ES-I3 (cell line): ENCODE data around the gene ACSS2.
"Not testable (repeated sequence)": the region's sequence is repeated elsewhere in the genome, so short reads cannot be mapped to it uniquely, and the experiment has no call there.

Experiments
- H3K36me3 ChIP-seq: 2 replicates; pipeline ENCODE4 v1.6.1; 2013; ENCODE audit warnings: mild to moderate bottlenecking, low read length, control low read depth, moderate library complexity; ENCODE audit not compliant: insufficient read depth
- H3K4me1 ChIP-seq: 2 replicates; pipeline ENCODE4 v1.6.1; 2013; ENCODE audit warnings: mild to moderate bottlenecking, control low read depth, low read length; ENCODE audit not compliant: insufficient read depth
- H3K9ac ChIP-seq: 2 replicates; pipeline ENCODE4 v1.6.1; 2013; ENCODE audit warnings: low read depth, mild to moderate bottlenecking, low read length, moderate library complexity
- H3K9me3 ChIP-seq: 2 replicates; pipeline ENCODE4 v1.6.1; 2013; ENCODE audit warnings: mild to moderate bottlenecking, low read length, moderate library complexity; ENCODE audit not compliant: control insufficient read depth, insufficient read depth

ACSS2 gene

DNA sequence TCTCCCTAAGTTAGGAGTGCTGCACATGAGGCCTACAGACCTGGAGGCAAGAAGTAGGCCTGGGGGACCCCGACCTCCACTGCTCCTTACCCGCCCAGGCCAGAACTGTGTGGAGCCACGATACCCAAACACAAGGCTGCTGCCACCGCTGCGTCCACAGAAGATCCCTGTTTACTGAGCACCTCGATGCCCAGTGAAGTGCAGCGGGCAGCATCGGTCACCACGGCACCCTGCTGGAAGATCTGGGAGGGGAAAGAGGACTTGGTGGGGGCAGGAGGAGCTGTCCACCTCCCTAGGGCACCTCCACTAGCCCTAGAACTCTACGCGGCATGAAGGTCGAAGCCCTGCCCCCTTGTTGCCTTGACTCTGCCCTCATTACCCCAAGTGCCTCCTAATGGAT lies 13.7 kb upstream of the ACSS2 start:
- H3K9me3 ChIP-seq = no peaks in the 10 kb centered on the region
- H3K36me3 ChIP-seq = no peaks in the 10 kb centered on the region; the same call in 1 of the 2 replicates
- peaks cover 3% of the 10 kb centered on the region; the same call in 1 of the 2 replicates for H3K4me1 ChIP-seq
- peak overlapping the region; percentile 32; the same call in 1 of the 2 replicates for H3K9ac ChIP-seq

DNA sequence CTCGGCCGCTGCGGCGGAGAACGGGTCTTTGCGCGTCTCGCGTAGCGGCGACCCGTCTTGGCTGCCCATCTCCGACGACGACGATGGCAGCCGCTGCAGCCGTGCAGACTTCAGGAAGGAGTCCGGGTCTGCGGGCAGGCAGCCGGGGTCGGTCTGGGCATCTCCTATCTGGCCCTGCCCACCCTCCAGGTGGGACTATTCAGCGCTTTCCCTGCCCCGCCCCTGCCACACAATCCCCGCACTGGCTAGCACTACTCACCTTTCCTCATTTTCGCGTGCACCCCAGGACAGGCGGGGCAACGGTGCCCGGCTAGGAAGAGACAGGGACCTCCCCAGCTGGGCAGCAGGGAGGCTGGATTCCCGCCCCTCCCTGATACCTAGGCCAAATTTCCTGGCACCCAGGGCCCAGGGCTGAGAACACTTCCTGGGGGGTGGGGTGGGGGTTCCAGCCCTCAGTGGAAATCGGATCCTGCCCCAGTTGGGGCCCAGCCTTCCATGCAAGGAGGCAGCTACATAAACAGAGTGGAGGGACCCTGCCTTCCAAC lies 12.9 kb upstream of the ACSS2 start:
- Histone ChIP-seq H3K9me3 (no peaks in the 10 kb centered on the region), H3K36me3 (no peaks in the 10 kb centered on the region; the same call in 1 of the 2 replicates), H3K9ac (peak overlapping the region; percentile 32; the same call in 1 of the 2 replicates), H3K4me1 (peaks cover 3% of the 10 kb centered on the region; the same call in 1 of the 2 replicates)

DNA sequence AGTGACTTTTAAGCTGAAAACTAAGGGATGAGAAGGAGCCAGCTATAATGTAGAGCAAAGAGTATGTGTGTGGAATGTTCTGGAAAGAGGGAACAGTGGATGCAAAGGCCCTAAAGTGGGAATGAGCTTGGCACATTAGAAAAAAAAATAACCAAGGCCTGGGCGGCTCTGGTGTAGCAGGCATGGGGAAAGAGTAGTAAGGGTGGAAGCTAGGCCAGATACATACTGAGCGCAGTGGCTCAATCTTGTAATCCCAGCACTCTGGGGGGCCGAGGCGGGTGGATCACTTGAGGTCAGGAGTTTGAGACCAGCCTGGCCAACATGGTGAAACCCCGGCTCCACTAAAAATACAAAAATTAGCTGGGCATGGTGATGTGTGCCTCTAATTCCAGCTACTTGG lies 12.2 kb upstream of the ACSS2 start:
- Histone ChIP-seq H3K9ac (no peak overlapping the region), H3K4me1 (peaks cover 3% of the 10 kb centered on the region; the same call in 1 of the 2 replicates), H3K36me3 (no peaks in the 10 kb centered on the region; the same call in 1 of the 2 replicates), H3K9me3 (no peaks in the 10 kb centered on the region)

DNA sequence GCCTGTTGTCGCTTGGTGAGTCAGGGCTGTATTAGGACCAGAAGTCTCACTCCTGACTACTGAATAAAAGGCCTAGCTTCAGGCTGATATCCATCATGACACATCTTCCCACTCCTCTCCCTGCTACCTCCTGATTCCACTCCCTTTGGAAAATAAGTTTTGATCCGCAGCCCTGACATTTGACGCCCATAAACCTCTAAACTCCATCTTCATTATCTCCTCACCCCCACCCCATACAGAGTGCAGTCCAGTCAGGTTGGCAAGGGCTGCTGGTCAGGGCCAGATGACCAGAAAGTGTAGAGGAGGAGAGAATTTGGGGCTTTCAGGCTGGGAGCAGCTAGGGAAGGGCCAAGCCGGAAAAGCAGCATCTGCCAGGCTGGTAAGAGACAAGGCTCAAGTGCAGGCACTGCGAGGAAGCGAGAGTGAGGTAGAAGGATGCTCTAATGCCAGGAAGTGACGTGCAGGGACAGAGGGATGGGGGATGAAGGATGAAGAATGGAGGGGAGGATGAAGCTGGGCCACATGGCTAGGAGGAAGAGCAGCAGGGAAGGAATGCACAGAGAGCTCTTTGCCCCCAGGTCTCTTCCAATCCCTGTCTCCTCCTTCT lies 5.0 kb upstream of the ACSS2 start:
- Histone ChIP-seq H3K9ac (no peak overlapping the region), H3K4me1 (peaks cover 3% of the 10 kb centered on the region; the same call in 1 of the 2 replicates), H3K9me3 (no peaks in the 10 kb centered on the region), H3K36me3 (no peaks in the 10 kb centered on the region)

DNA sequence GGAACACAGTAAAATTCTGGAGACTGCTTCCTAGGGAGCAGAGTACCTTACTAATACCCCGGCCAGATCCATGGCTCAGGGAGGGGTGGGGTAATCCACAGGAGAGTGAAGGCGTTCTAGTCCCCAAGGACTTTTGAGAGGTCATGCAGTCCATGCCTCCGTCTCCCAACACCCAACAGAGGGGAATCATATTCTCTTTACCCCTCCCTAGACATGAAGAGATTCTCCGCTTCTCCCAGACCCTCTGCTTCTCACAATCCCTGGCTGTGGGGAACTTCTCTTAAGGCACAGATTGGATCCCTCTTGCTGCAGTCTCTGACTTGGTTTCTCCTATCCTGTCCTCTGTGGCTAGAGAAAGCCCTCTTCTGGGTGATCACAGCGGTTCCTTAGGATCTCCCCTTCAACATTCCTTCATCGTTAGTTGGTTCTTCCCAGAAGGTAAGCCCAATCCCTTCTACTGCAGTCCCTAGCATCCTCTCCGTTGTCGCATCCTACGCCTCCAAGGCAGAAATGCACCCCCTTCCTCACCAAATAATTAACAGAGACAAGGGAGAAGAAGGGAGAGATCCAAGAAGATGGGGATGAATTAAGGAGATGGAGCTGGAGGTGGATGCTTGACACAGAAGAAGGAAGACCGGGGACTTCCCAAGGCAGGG lies 4.3 kb upstream of the ACSS2 start:
- H3K9ac ChIP-seq = peak overlapping the region; percentile 52; the same call in 1 of the 2 replicates
- H3K36me3 ChIP-seq = no peaks in the 10 kb centered on the region
- peaks cover 3% of the 10 kb centered on the region; the same call in 1 of the 2 replicates for H3K4me1 ChIP-seq
- no peaks in the 10 kb centered on the region for H3K9me3 ChIP-seq

DNA sequence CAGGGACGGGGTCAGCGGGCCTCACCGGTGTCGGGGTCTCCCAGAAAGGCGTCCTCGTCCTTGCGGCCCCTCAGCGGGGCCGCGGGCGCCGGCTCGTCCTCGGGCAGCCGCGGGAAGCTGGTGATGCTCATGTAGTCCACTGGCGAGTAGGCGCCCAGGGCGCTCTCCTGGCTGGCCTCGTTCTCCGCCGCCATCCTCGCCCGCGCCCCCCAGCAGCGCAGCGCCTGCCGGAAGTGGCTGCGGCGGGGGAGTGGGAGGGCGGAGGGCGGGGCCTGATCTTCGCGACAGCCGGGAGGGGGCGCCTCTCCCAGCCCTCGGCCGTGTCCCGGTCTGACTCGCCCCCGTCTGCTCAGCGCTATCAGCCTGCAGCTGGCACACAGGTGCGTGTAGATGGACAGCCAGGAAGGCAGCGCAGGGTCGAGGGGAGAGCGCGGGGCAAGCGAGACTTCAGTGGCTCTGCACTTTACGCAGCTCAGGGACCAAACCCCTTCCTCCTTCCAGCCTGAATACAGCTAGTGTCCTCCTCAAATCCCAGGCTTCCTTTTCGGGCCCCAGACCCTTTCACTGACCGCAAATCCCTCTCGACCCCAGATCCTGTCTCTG lies 3.7 kb upstream of the ACSS2 start, which contains the start of gene GGT7:
Gene GGT7 (minus strand): TSS at position 235 of the 603 bp plus-strand sequence. CDS start 41 bp downstream, at position 194.
- H3K9ac ChIP-seq = peak within 1 kb of the TSS; percentile 57
- H3K9me3 ChIP-seq = no peaks in the 10 kb centered on the region
- no peaks in the 10 kb centered on the region for H3K36me3 ChIP-seq
- H3K4me1 ChIP-seq = peaks cover 3% of the 10 kb centered on the region; the same call in 1 of the 2 replicates

DNA sequence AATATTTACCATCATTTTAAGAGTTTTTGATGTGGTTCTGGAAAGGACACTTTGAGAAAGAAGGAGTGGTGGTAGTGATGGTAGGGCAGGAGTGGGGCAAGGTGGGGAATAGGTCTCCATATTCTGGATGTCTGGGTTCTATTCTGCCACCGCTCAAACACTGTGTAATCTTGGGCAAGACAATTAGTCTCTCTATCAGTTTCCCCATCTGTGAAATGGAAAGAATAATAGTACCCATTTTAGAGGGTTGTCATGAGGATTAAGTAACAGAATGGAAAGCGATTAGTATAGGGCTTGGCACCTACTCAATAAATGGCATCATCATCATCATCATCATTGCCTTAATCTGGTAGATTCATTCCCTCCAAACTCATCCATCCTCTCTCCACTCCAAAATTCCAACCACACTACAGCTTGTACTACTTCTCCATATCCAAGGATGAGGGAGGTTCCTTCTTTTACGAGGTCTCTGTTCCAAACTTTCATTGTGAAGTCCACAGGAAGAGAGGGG lies 2.8 kb upstream of the ACSS2 start:
- Histone ChIP-seq H3K9me3 (no peaks in the 10 kb centered on the region), H3K4me1 (peaks cover 3% of the 10 kb centered on the region; the same call in 1 of the 2 replicates), H3K9ac (peak overlapping the region; percentile 57; the same call in 1 of the 2 replicates), H3K36me3 (no peaks in the 10 kb centered on the region)

DNA sequence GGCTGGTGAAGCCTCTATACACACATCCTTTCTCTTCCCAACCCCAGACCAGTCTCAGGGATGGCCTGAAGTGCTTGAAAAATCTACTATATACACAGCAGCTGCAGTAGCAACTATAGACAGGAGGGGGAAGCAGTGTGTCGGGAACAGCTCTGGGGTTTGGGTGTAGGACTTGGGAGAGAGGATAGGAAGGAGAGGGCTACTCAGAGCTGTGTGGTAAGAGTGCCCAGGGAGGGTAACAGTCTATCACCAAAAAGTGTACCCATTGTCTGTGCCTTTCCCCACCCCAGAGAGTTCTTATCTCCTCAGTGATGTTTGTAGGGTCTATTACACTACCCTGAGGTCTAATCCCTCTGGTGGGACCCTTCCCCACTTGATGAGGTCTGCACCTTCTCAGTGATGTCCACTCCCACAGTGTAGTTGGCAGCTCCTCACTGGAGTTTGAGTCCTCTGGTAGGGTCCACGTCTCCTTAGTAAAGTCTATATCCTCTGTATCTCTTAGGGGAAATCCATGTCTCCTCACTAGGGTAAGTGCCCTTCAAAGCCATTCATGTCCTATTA lies 2.2 kb upstream of the ACSS2 start:
- no peaks in the 10 kb centered on the region for H3K9me3 ChIP-seq
- no peak overlapping the region for H3K9ac ChIP-seq
- H3K36me3 ChIP-seq = no peaks in the 10 kb centered on the region
- H3K4me1 ChIP-seq = peaks cover 3% of the 10 kb centered on the region; the same call in 1 of the 2 replicates

DNA sequence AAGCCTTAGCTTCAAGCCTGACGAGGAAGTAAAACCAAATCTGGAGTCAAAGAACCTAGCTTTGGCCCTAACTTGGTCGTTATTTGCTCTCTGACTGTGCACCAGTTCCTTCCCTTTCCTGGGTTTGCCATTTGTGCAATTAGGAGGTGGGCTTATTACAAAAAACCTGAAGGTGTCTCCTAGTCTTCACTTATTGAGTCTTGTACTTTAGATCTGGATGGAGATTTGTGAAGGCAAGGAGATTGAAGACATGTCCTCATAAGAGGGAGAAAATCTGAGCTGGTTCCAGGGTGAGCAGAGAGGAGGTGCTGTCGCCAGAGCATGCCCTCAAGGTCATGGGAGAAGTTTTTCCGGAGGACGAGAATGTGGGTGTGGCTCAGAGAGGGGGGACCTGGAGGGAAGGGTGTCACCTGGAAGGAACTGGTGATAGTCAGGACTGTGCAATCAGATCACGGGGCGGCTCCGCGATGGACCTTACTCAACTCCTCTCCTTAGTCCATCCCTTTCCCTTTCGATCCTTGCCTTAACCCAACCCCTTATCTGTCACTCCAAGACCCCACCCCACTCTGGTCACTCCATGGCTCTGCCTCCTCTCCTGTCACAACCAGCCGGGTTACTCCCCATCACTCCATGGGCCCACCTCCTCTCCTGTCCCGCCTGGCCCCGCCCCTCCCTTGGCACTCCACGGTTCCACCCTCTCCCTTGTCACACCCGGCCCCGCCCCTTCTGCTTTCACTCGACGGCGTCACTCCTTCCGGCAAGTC lies 588 bp upstream of the ACSS2 start:
- Histone ChIP-seq H3K4me1 (peaks cover 3% of the 10 kb centered on the region; the same call in 1 of the 2 replicates), H3K36me3 (no peaks in the 10 kb centered on the region), H3K9ac (peak overlapping the region; percentile 90; the same call in 1 of the 2 replicates), H3K9me3 (no peaks in the 10 kb centered on the region)

DNA sequence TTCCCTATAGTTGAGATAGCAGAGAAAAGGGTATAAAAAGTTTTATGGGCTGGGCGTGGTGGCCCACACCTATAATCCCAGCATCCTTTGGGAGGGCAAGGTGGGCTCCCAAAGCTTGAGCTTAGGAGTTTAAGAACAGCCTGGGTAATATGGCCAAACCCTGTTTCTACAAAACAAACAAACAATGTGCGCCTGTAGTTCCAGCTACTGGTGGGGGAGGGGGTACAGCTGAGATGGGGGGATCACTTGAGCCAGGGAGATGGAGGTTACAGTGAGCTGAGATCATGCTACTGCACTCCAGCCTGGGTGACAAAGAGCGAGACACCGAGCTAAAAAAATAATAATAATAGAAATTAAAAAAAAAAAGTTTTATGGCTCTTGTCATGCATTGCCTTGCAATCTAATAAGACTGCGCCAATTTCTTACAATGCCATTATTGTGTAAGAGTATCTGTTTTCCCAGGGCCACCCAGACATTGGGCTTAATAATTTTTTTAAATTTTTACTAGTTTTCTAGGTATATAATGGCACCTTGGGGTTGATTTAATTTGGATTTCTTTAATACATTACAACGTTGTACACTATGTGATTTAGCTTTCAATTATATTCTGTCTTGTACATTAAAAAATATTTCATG lies 3.9 kb downstream of the ACSS2 start:
- peaks cover 3% of the 10 kb centered on the region; the same call in 1 of the 2 replicates for H3K4me1 ChIP-seq
- no peak overlapping the region for H3K9ac ChIP-seq
- H3K36me3 ChIP-seq = no peaks in the 10 kb centered on the region
- H3K9me3 ChIP-seq = no peaks in the 10 kb centered on the region

DNA sequence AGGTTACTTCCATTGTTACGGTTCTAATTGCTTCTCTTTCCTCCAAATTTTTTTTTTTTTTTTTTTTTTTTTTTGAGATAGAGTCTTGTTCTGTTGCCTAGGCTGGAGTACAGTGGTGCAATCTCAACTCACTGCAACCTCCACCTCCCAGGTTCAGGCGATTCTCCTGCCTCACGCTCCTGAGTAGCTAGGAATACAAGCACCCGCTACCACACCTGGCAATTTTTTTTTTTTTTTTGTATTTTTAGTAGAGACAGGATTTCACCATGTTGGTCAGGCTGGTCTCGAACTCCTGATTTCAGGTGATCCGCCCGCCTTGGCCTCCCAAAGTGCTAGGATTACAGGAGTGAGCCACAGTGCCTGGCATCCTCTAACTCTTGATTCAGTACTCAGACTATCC lies 4.6 kb downstream of the ACSS2 start:
- not testable (repeated sequence) for H3K36me3 ChIP-seq, H3K9me3 ChIP-seq, H3K9ac ChIP-seq, H3K4me1 ChIP-seq

DNA sequence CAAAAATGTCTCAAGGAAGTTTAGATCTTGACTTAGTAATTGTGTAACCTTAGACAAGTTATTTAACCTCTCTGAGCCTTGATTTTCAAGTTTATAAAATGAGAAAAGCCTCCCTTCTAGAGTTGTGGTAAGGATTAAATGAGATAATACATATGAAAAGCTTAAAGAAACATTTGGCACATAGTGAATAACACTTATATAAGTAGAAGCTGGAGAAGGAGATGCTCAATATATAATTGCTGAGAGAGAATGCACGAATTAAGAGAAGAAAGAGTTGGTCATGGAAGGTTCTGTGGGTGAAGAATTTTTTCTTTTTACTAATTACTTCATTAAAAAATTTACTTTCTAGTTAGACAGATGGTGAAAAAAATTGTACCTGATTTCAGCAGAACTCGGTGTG lies 5.3 kb downstream of the ACSS2 start:
- Histone ChIP-seq H3K36me3 (no peaks in the 10 kb centered on the region), H3K4me1 (no peaks in the 10 kb centered on the region), H3K9me3 (no peaks in the 10 kb centered on the region), H3K9ac (no peak overlapping the region)

DNA sequence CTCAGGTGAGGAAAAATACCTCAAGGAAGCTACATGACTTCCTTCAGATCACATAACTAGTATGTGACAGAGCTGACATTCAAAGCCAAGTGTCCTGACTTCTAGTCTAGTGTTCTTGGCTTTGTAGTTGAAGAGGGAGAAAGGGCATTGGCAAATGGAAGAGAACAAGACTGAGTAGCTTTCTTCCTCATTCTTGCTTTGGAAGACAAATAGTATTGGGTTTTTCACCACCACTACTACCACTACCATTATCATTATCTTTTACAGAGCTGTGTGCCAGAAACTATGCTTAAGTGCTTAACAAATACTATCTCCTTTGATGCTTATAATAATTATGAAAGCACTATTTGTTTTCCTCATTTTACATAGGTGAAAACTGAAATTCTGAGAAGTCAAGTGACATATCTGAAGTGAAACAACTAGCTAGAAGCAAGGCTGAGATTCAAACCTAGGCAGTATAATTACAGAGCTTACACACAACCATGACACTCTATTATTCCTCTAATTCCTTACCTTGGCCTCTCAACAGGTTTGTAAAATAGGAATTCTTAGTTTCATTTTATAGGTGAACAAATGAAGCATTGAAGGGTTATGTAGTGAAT lies 6.8 kb downstream of the ACSS2 start:
- Histone ChIP-seq H3K9me3 (no peaks in the 10 kb centered on the region), H3K4me1 (no peaks in the 10 kb centered on the region), H3K36me3 (no peaks in the 10 kb centered on the region)

More for the DNA sequence above, 6.8 kb downstream of the ACSS2 start:
- H3K9ac ChIP-seq = no peak overlapping the region
